GM18499 (cell line): ENCODE measurements around the gene ZSCAN1.

ENCODE experiments used
- ATAC-seq: cut with Tn5 transposase; IDR thresholded peaks from one replicate; pipeline ENCODE4 v1.9.1; 2021; ENCODE audit warnings: moderate number of reproducible peaks; ENCODE audit not compliant: insufficient read depth, unreplicated experiment

The ZSCAN1 gene

DNA sequence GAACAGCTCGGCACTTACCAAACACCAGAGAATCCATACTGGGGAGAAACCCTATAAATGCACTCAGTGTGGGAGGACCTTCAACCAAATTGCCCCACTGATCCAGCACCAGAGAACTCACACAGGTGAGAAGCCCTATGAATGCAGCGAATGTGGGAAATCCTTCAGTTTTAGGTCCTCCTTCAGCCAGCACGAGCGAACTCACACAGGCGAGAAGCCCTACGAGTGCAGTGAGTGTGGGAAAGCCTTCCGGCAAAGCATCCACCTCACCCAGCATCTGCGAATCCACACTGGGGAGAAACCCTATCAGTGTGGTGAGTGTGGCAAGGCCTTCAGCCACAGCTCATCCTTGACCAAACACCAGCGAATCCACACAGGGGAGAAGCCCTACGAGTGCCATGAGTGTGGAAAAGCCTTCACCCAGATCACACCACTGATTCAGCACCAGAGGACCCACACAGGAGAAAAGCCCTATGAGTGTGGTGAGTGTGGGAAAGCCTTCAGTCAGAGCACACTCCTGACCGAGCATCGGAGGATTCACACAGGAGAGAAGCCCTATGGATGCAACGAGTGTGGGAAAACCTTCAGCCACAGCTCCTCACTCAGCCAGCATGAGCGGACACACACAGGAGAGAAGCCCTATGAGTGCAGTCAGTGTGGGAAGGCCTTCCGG is 33.6 kb downstream of the ZSCAN1 start:
- no peak for ATAC-seq

DNA sequence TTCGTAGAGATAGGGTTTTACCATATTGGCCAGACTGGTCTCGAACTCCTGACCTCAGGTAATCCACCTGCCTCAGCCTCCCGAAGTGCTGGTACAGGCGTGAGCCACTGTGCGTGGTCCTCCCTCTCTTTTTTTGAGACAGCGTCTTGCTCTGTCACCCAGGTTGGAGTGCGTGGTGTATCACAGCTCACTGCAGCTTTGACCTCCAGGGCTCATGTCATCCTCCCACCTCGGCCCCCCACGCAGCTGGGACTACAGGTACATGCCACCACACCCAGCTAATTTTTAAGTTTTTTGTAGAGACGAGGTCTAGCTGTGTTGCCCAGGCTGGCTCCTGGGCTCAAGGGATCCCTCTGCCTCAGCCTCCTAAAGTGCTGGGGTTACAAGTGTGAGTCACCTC is 46.0 kb downstream of the ZSCAN1 start:
- ATAC-seq: no peak

DNA sequence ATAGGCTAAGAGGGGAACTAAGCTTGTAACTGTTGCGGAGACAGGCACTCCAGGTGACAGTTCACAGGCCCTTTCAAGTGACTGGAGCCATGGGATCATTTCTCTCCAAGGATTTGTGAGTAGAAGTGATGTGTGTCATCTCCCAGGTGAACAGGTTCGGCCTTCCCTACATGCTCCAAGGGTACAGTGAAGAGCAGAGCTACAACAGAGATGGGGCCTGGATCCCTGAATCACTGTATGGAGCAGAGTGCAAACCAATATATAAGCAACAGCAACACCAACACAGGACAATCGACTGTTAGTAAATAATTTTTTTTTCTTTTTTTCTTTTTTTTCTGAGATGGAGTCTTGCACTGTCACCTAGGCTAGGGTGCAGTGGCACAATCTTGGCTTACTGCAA is 49.2 kb downstream of the ZSCAN1 start:
- no peak for ATAC-seq

DNA sequence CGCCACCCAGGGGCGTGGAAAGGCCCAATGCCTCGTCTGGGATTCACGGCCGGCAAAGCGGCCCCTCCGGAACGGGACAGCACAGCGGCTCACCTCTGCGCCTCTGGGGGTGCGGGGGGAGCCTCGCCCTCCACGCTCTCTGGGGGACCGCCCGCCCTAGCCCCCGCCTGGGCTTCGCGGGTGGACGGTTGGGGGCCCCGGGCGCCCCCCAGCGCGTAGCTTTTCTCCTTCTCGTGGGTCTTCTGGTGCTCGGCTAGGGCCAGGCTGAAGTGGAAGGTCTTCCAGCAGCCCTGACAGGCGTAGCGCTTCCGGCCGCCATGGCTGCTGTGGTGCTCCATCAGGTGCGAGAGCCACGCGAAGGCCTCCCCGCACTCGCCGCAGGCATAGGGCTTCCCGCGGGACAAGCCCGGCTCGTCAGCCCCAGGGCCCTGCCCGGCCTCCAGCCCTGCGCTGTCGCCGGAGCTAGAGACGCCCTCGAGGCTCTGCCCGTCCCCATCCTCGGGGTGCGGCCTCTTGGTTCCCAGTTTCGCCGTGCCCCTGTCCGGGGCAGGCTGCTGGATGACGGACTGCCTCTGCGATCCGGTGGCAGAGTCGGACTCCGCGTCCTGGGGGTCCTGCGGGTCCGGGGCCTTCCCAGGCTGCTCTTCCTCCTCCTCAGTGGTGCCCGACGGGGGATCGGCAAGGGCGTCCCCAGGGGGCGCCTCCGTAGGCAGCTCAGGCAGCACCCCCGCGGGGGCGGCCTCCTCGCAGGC is 50.9 kb downstream of the ZSCAN1 start:
- no peak for ATAC-seq

DNA sequence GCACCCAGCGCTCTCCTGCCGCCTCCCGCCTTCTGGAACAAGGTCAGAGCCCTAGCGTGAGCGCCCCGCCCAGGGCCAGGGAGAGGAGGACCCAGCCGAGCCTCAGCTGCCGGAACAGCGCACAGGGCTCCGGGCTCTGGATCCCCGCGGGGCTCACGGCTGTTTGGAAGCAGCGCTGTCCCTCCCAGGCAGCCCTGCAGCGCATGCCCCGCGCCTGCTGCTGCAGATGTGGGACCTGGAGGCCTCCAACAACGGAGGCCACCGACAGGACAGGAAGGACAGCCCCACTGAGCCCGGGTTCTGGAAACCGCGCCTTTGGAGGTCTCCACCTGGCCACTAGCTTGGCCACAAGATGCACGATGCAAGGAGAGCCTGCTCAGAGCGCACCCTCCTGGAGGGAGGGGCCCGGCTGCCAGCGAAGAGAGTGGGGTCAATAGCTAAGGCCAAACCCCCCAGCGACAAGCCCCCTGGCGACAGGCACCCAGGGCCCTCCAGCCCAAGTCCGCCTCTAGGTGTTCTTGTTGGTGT is 51.6 kb downstream of the ZSCAN1 start:
- ATAC-seq: no peak

DNA sequence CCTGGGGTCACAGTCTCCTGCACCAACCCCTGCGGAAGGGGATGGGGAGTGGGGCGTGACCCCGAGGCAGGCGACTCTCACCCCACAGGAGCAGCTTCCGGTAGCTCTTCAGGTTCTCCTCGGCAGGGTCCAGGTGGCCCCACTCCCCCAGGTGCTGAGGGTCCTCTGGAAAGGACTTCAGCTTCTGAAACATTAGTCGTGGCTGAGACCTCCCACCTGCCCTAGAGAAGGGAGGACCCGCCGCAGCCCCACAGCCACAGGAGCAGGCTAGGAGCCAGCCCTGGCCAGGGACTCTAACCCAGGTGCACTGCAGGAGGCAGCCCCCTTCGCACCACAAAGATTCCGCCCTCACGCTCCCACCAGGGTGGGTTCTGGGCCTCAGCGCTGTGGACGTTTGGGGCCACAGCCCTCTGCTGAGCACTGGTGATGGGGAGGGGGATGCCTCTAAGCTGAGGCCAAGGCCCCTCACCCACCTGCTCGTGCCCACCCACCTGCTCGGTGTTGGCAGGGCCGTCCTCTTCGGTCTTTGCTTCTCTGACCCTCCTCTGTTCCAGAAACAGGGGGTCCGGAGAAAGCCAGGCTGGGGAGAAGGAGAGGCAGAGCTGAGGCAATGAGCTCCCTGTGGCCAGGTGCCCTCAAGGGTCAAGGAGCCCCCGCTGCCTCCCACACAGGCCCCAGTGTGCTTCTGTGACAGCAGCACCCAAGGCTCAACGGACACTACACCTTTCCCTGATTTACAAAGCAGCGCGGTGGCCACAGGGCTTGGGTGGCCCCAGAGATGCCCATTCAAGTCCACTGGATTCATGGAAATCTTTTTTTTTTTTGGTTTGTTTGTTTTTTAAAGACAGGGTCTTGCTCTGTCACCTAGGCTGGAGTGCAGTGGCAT is 53.2 kb downstream of the ZSCAN1 start:
- no peak for ATAC-seq

DNA sequence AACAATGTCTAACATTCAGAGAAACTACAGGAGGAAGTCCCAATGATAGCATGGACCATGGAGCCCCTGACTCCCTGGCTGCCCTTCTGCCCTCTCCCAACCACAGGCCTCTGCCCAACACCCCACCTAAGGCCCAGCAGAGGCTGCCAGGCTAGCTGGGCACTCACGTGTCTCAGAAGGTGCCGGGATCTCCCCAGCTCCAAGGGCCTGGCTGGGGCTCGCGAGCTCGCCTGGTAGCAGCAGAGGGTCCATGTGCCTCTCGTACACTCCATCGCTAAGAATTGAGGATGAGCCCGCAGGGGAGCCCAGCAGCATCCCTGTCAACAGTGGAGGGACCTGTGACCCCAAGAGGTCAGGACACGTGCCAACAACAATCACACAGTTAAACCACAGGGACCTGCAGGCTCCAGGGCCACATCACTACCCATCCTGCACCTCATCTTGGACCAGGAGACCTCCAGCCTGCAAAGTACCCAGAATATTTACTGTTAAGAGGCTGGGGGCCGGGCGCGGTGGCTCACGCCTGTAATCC is 54.8 kb downstream of the ZSCAN1 start:
- no peak for ATAC-seq

DNA sequence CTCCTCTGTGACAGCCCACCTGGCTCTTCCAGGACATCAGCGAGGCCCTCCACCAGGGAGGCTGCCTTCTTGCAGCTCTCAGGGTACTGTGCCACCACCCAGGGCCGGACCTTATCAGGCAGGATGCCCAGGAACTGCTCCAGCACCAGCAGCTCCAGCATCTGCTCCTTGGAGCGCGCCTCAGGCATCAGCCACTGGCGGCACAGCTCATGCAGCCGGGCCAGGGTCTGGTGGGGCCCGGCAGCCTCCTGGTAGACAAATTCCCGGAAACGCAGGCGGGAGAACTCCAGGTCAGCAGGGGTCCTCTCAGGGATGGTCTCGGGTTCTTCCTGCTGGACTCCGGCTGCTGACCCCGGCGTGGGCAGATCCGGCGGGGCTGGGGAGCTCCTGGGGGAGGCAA is 56.0 kb downstream of the ZSCAN1 start:
- no peak for ATAC-seq

DNA sequence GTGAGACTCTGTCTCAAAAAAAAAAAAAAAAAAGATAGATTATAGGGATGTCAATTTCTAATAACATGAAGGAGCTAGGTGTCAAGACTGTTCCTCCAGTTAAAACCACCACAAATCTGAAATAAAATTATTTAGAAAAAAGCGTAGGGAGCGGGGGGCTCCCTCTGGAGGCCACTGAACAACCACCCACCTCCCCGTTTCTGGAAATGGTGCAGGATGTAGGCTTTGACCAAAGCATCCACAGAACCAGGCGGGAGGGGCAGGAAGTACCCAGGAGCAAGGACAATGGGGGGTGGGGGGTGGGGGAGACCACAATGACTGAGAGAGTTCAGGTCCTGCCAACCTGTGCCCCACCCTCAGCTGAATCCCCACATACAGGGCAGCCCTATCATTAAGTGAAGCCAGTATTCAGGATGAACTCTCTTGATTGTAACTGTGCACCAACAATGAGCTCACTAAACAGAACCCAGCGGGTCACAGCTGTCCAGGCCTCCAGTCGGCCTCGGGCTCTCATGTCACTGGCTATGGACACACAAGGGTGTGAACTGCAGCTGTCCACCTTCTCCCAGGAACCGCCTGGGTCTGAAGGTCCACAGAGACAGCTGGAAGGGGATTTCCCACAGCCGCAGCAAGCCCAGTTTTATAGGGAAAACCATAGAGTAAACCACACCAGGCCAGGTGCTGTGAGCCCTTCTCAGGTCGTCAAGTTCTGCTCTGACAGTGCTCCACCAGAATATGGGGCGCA is 57.6 kb downstream of the ZSCAN1 start:
- ATAC-seq: no peak

DNA sequence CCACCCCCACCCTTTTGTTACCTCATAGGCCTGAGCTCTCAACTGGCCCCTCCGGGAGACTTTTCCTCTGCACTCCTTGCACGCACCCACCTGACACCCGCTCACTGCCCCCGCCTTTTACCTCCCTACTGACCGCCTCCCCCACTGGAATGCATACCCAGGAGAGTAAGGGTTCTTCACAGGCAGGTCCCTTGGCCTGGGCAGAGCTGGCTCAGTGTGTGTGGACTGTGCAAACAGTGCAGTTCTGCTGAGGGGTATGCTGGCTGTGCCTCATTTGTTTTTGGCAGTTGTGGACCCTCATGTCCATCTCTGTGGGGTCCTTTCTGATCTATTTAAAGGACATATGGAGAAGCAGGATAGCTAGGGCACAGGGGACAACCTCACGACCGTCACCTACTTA is 59.2 kb downstream of the ZSCAN1 start:
- no peak for ATAC-seq

DNA sequence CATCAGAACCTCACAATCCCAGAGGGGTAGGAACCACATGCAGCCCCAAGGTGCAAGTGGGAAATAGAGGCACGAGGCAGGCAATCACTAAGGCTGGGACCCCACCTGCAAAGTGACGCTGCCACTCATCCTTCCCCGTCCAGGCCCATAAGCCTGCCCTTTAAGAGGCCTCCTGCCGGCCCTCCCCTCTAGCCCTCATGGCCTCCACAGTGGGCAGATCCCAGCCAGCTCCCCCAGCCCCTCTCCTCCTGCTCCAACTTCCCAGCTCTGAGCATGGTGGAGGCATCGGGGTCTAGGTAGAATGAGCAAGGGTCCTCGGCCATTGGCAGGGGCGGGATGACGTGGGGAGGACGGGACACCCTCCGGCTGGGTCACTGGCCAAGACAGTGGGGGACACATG is 61.5 kb downstream of the ZSCAN1 start:
- ATAC-seq: no peak

DNA sequence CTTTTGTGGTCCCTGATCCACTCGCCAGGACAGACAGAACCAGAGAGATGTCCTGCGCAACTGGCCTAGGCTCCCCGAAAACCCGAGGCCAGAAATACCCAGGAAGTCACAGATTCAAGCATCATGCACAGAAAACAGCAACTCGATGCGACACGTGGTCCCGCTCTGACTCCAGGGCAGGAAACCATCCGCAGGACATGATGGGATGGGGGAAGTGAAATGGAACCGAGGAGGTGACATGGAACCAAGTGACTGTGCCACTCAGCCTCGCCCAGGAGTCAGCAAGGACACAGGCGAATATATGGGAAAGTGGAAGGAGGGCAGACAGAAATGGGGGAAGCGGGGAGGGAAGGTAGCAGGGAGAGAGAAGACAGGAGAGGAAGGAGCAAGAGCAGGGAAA is 63.1 kb downstream of the ZSCAN1 start:
- ATAC-seq: no peak

DNA sequence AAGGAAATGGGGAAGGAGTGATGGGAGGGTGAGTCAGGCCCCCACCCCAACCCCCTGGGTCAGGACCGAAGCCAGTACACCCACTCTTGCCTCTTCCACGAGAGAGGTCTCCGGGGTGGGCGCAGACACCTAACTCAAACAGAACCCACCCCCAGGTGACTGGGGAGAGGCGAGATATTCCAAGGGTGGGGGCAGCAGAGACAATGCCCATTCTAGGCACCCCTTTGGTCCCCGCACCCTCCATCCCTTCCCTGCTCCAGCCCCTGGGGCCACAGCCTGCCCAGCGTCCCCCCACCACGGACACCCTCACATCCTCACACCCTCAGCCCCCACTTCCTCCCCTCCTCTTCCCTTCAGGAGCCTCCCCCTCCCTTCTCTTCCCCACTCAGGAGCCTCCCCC is 63.5 kb downstream of the ZSCAN1 start:
- ATAC-seq: no peak

DNA sequence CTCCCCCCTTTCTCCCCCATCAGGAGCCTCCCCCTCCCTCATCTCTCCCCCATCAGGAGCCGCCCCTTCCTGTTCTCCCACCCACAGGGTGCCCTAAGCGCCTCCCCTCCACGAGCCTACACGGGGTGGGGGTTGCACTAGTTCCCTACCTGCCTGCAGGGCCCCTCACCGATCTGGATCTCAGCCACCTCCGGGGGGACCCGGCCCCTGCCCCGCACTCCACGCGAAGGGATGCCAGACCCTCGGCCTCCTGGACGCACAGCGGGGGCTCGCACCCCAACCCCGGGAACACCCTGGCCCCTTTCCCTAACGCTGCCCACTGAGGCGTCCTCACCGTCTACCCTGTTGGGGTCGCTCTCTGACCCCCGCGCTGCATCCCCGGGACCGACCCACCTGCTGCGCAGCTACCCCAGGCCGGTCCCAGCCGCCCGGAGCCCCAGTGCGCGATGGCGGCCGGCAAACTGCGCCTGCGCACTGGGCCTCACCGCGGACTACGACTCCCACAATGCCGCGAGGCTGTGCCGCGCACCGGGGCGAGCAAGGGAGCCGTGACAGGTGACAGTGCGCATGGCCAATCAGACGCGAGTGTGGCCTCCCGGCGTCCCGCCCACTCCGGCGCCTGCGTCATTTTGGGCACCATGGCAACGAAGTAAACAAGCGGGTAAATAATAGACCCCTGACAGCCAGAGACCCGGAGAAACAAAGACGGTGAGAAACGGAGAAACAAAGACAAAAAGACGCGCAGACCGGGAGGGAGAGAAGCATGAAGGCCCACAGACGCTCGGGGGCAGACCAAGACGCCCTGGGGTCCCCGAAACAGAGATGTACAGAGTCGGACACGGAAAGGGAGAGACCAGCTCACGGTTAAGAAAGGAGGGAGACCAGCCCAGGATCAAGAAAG is 64.2 kb downstream of the ZSCAN1 start, which contains the start of gene ZSCAN18:
Gene ZSCAN18, minus strand, starts transcription at position 451 of the 901 bp plus-strand sequence. CDS start 7,964 bp downstream, outside the sequence.
- no peak for ATAC-seq

DNA sequence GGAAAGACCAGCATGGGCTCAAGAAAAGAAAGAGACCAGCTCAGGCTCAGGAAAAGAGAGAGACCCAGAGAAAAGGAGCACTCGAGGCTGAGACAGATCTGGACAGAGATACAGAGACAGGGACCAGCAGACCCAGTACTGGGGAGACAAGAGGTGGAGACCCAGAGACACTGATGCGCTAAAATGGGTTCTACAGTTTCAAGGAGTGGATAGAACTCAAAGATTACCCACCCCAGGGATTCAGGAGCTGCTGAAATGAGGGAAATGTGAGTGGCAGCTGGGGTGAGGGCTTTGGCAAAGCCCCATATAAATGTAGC is 64.8 kb downstream of the ZSCAN1 start:
- no peak for ATAC-seq
